ENCODE results near the gene MEOX2. TPM values are rescaled to one million over a fixed set of nuclear protein-coding genes. Genes with fewer than 3 reads are reported as not detected.

The MEOX2 gene
- total RNA-seq (ENCODE audit: low replicate concordance) = under 0.01 and 1.5 TPM in 2 replicates

DNA sequence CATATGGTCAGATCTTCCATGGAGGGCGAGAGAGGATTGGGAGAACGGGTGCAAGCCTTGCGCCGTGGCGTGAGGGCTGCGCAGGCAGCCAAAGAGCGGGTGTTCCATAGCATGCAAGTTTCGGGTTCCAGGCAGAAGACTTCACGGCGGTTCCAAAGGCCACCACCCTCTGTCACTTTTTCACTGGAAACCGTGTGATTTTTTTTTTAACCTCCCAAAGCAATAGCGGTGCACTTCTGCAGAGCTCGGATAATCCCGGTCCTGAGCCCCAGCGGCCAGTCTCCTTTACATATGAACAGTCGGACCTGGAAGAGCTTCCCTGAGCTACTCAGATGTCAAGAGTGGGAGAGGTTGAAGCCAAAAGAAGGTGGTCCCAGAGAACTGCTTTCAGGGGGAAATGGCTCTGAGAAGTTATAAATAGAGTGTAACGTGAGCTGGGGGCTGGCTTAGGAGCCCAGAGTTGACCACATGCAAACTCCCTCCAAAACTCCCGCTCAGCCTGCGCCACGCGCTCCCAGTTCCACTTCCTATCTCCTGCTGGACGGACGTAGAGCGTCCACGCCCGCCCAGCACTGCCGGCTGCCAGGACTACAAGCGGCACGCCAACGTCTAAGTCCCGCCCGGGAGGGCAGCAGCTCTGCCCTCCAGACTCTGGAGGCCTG lies at the start of gene MEOX2:
Gene MEOX2, minus strand, starts transcription at position 389 of the 662 bp plus-strand sequence. Its CDS starts 281 bp downstream, at position 108.

DNA sequence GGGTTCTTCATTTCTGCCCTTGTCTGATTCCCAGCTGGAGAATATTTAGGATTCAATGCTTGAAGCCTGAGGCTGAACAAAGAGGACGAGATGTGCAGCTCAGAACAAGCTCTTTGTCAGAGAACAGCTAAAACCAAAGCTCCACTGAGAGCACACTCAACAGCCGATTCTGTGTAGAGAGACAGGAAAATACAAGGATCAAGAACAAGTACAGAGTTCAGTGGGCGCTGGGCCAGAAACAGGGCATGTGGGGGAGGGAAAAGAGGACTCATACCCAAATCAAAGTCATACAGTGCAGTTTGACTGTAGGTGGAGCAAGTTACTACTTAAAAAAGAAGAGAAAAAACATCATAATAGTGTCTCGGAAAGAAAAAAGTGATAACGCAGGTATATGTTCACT lies 124.6 kb downstream of the MEOX2 start, which contains the start of gene AGMO:
Gene AGMO, minus strand, starts transcription at position 181 of the 400 bp plus-strand sequence.

Other genes with a start within 250 kb of the MEOX2 start
- 0.35 TPM in 1 of 2 replicates, not detected in the other for gene AGMO, start 124.7 kb downstream of the MEOX2 start, total RNA-seq (ENCODE audit: low replicate concordance)